ENCODE data around the gene EPS8.

The EPS8 gene

GRCh38 chr12:15705606-15706005 lies 83.6 kb downstream of the EPS8 start:
- H3K27me3 Mint-ChIP-seq: peaks cover 17% of the 10 kb centered on the region
- no peaks in the 10 kb centered on the region for H3K9me3 Mint-ChIP-seq
- H3K4me3 Mint-ChIP-seq: no peak overlapping the region
- ATAC-seq (replicated peaks; ENCODE audit: extremely low read depth, poor library complexity, severe bottlenecking): no peak
- no peak for DNase-seq (ENCODE audit: low spot score in 2 of 2)
- no peaks in the 10 kb centered on the region for H3K36me3 Mint-ChIP-seq (ENCODE audit: insufficient read depth)
- no peak overlapping the region for H3K27ac Mint-ChIP-seq (ENCODE audit: low read depth)
- H3K4me1 Mint-ChIP-seq: no peaks in the 10 kb centered on the region

- Mint-ChIP-seq H3K9me3 (no peaks in the 10 kb centered on the region), H3K27me3 (peaks cover 4% of the 10 kb centered on the region), H3K27ac (ENCODE audit: low read depth) (no peak overlapping the region), H3K4me3 (no peak overlapping the region), H3K4me1 (no peaks in the 10 kb centered on the region), H3K36me3 (ENCODE audit: insufficient read depth) (no peaks in the 10 kb centered on the region)
- ATAC-seq (replicated peaks; ENCODE audit: extremely low read depth, poor library complexity, severe bottlenecking) (no peak), DNase-seq (ENCODE audit: low spot score in 2 of 2) (no peak)
Observed at GRCh38 chr12:15702276-15702675, 86.9 kb downstream of the EPS8 start.

GRCh38 chr12:15701631-15702156 lies 87.5 kb downstream of the EPS8 start:
- Mint-ChIP-seq H3K9me3 (no peaks in the 10 kb centered on the region), H3K36me3 (ENCODE audit: insufficient read depth) (no peaks in the 10 kb centered on the region), H3K27me3 (peaks cover 10% of the 10 kb centered on the region), H3K4me1 (no peaks in the 10 kb centered on the region), H3K4me3 (no peak overlapping the region), H3K27ac (ENCODE audit: low read depth) (no peak overlapping the region)
- ATAC-seq (replicated peaks; ENCODE audit: extremely low read depth, poor library complexity, severe bottlenecking) (no peak), DNase-seq (ENCODE audit: low spot score in 2 of 2) (no peak)

GRCh38 chr12:15701206-15701605 lies 88.0 kb downstream of the EPS8 start:
- H3K4me1 Mint-ChIP-seq: no peaks in the 10 kb centered on the region
- H3K36me3 Mint-ChIP-seq (ENCODE audit: insufficient read depth): no peaks in the 10 kb centered on the region
- ATAC-seq (replicated peaks; ENCODE audit: extremely low read depth, poor library complexity, severe bottlenecking): no peak
- no peak for DNase-seq (ENCODE audit: low spot score in 2 of 2)
- H3K4me3 Mint-ChIP-seq: no peak overlapping the region
- H3K27me3 Mint-ChIP-seq: peaks cover 14% of the 10 kb centered on the region
- H3K27ac Mint-ChIP-seq (ENCODE audit: low read depth): no peak overlapping the region
- H3K9me3 Mint-ChIP-seq: no peaks in the 10 kb centered on the region

- Mint-ChIP-seq H3K4me3 (no peak overlapping the region), H3K9me3 (no peaks in the 10 kb centered on the region), H3K27ac (ENCODE audit: low read depth) (no peak overlapping the region), H3K27me3 (peaks cover 14% of the 10 kb centered on the region), H3K4me1 (no peaks in the 10 kb centered on the region), H3K36me3 (ENCODE audit: insufficient read depth) (no peaks in the 10 kb centered on the region)
- no peak for ATAC-seq (replicated peaks; ENCODE audit: extremely low read depth, poor library complexity, severe bottlenecking)
- no peak for DNase-seq (ENCODE audit: low spot score in 2 of 2)
Observed at GRCh38 chr12:15700595-15700994, 88.6 kb downstream of the EPS8 start.

GRCh38 chr12:15699886-15700285 lies 89.3 kb downstream of the EPS8 start:
- ATAC-seq (replicated peaks; ENCODE audit: extremely low read depth, poor library complexity, severe bottlenecking) (no peak), DNase-seq (ENCODE audit: low spot score in 2 of 2) (no peak)
- no peak overlapping the region for H3K4me3 Mint-ChIP-seq
- H3K27me3 Mint-ChIP-seq: peaks cover 14% of the 10 kb centered on the region
- no peak overlapping the region for H3K27ac Mint-ChIP-seq (ENCODE audit: low read depth)
- H3K36me3 Mint-ChIP-seq (ENCODE audit: insufficient read depth): no peaks in the 10 kb centered on the region
- H3K4me1 Mint-ChIP-seq: no peaks in the 10 kb centered on the region
- H3K9me3 Mint-ChIP-seq: no peaks in the 10 kb centered on the region

- Mint-ChIP-seq H3K4me1 (no peaks in the 10 kb centered on the region), H3K4me3 (no peak overlapping the region), H3K36me3 (ENCODE audit: insufficient read depth) (no peaks in the 10 kb centered on the region), H3K9me3 (no peaks in the 10 kb centered on the region), H3K27me3 (peaks cover 14% of the 10 kb centered on the region), H3K27ac (ENCODE audit: low read depth) (no peak overlapping the region)
- ATAC-seq (replicated peaks; ENCODE audit: extremely low read depth, poor library complexity, severe bottlenecking): no peak
- DNase-seq (ENCODE audit: low spot score in 2 of 2): no peak
Observed at GRCh38 chr12:15698377-15698871, 90.8 kb downstream of the EPS8 start.

GRCh38 chr12:15697201-15697600 lies 92.0 kb downstream of the EPS8 start:
- peaks cover 22% of the 10 kb centered on the region for H3K27me3 Mint-ChIP-seq
- no peak for ATAC-seq (replicated peaks; ENCODE audit: extremely low read depth, poor library complexity, severe bottlenecking)
- H3K27ac Mint-ChIP-seq (ENCODE audit: low read depth): no peak overlapping the region
- DNase-seq (ENCODE audit: low spot score in 2 of 2): no peak
- H3K4me1 Mint-ChIP-seq: no peaks in the 10 kb centered on the region
- H3K4me3 Mint-ChIP-seq: no peak overlapping the region
- H3K36me3 Mint-ChIP-seq (ENCODE audit: insufficient read depth): no peaks in the 10 kb centered on the region
- H3K9me3 Mint-ChIP-seq: no peaks in the 10 kb centered on the region

- Mint-ChIP-seq H3K9me3 (no peaks in the 10 kb centered on the region), H3K4me3 (no peak overlapping the region), H3K27ac (ENCODE audit: low read depth) (no peak overlapping the region), H3K4me1 (no peaks in the 10 kb centered on the region), H3K27me3 (peaks cover 22% of the 10 kb centered on the region), H3K36me3 (ENCODE audit: insufficient read depth) (no peaks in the 10 kb centered on the region)
- ATAC-seq (replicated peaks; ENCODE audit: extremely low read depth, poor library complexity, severe bottlenecking) (no peak), DNase-seq (ENCODE audit: low spot score in 2 of 2) (no peak)
Observed at GRCh38 chr12:15693228-15693911, 95.8 kb downstream of the EPS8 start.

- DNase-seq (ENCODE audit: low spot score in 2 of 2) (no peak), ATAC-seq (replicated peaks; ENCODE audit: extremely low read depth, poor library complexity, severe bottlenecking) (no peak)
- Mint-ChIP-seq H3K4me3 (no peak overlapping the region), H3K27ac (ENCODE audit: low read depth) (no peak overlapping the region), H3K9me3 (no peaks in the 10 kb centered on the region), H3K4me1 (no peaks in the 10 kb centered on the region), H3K27me3 (peaks cover 10% of the 10 kb centered on the region), H3K36me3 (ENCODE audit: insufficient read depth) (no peaks in the 10 kb centered on the region)
Observed at GRCh38 chr12:15691388-15691787, 97.8 kb downstream of the EPS8 start.

GRCh38 chr12:15690320-15690719 lies 98.9 kb downstream of the EPS8 start:
- Mint-ChIP-seq H3K9me3 (no peaks in the 10 kb centered on the region), H3K4me3 (no peak overlapping the region), H3K4me1 (no peaks in the 10 kb centered on the region), H3K36me3 (ENCODE audit: insufficient read depth) (no peaks in the 10 kb centered on the region), H3K27me3 (peaks cover 16% of the 10 kb centered on the region), H3K27ac (ENCODE audit: low read depth) (no peak overlapping the region)
- no peak for ATAC-seq (replicated peaks; ENCODE audit: extremely low read depth, poor library complexity, severe bottlenecking)
- DNase-seq (ENCODE audit: low spot score in 2 of 2): no peak

- DNase-seq (ENCODE audit: low spot score in 2 of 2): no peak
- H3K36me3 Mint-ChIP-seq (ENCODE audit: insufficient read depth): no peaks in the 10 kb centered on the region
- no peak overlapping the region for H3K27ac Mint-ChIP-seq (ENCODE audit: low read depth)
- H3K4me3 Mint-ChIP-seq: no peak overlapping the region
- peaks cover 21% of the 10 kb centered on the region for H3K27me3 Mint-ChIP-seq
- H3K9me3 Mint-ChIP-seq: no peaks in the 10 kb centered on the region
- no peaks in the 10 kb centered on the region for H3K4me1 Mint-ChIP-seq
- no peak for ATAC-seq (replicated peaks; ENCODE audit: extremely low read depth, poor library complexity, severe bottlenecking)
Observed at GRCh38 chr12:15689751-15690191, 99.4 kb downstream of the EPS8 start.

- Mint-ChIP-seq H3K27ac (ENCODE audit: low read depth) (no peak overlapping the region), H3K27me3 (peaks cover 29% of the 10 kb centered on the region), H3K4me3 (no peak overlapping the region), H3K9me3 (no peaks in the 10 kb centered on the region), H3K36me3 (ENCODE audit: insufficient read depth) (no peaks in the 10 kb centered on the region), H3K4me1 (no peaks in the 10 kb centered on the region)
- no peak for DNase-seq (ENCODE audit: low spot score in 2 of 2)
- no peak for ATAC-seq (replicated peaks; ENCODE audit: extremely low read depth, poor library complexity, severe bottlenecking)
Observed at GRCh38 chr12:15688838-15689625, 100.2 kb downstream of the EPS8 start.

All from central memory CD8-positive, alpha-beta T cell (primary cell).